Measurements from ENCODE around the gene SLC35D2. TPM values are rescaled to one million over a fixed set of nuclear protein-coding genes. Genes with fewer than 3 reads are reported as not detected.
A peak's percentile ranks its signal among the peaks of the same experiment; 100 is the strongest.
"Not testable (repeated sequence)": the region's sequence is repeated elsewhere in the genome, so short reads cannot be mapped to it uniquely, and the experiment has no call there.

The SLC35D2 gene
- total RNA-seq, 1 experiment from 2014 or later: 19.0 TPM

DNA sequence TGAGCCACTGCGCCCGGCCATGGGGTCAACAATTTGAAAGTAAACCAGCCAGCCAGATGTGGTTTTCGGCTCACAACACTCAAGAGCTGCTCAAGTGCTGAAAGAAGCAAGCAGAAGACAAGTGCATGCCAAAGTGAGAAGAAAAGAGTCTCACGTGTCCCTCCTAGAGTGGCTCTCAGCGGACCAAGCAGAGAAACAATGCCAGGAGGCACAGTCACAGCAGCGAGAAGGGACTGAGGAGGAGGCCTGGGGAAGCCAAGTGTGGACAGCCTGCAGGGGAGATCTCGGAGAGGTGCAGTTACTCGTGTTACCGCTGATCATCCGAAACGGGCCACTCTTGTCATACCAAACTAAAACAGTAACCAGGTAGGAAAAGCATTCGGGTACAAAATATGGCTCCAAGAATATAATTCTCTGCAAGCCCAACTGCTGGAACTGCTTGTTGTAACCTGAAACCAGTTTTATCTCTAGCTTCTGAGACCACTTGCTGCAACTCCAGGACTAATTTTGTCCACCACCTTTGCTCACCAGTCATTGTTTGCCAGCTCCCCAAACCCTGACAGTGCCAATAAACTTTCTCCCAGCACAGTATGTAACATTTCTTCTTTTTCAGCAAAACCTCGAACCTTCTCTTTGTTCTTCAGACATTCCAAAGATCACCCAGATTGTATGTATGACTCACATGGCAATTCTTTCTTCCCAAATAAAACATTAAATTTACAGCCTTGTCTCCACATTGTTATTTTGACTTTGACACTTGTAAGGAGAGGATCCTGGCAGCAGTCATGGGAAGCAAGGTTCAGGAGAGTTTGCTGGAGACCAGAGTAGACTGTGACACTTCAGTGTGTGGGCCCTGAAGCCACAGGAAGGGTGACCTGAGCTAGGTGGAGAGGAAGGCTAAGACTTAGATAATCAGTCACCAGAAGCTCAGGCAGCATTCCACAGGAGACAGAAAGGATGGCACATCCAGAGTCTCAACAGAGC, 6.3 kb downstream of the SLC35D2 start:
- Histone ChIP-seq H3K27me3 (ENCODE audit: insufficient read depth, low read length) (no peaks in the 10 kb centered on the region), H3K18ac (ENCODE audit: insufficient read length, low read depth, low read length) (no peak overlapping the region), H3T11ph (ENCODE audit: low read length) (no peak overlapping the region), H3K56ac (ENCODE audit: insufficient read length, low read depth, low read length) (no peak overlapping the region), H2BK12ac (ENCODE audit: insufficient read length, low read depth, low read length) (no peak overlapping the region), H3K9me3 (ENCODE audit: control insufficient read depth, low read depth, low read length) (no peaks in the 10 kb centered on the region), H3K14ac (ENCODE audit: insufficient read depth, low read length) (no peak overlapping the region), H3K79me2 (ENCODE audit: insufficient read depth, low read length) (no peaks in the 10 kb centered on the region), H3K79me1 (ENCODE audit: insufficient read depth, low read depth, low read length, poor library complexity, severe bottlenecking) (no peaks in the 10 kb centered on the region), H2BK5ac (ENCODE audit: insufficient read length, low read length) (no peak overlapping the region), H4K8ac (replicated peaks; ENCODE audit: insufficient read length, low read depth, low read length) (no peak overlapping the region), H3K27ac (ENCODE audit: insufficient read length, low read depth, low read length) (no peak overlapping the region), H2BK15ac (ENCODE audit: low read depth, low read length) (no peak overlapping the region), H4K91ac (ENCODE audit: insufficient read length, low read depth, low read length) (no peak overlapping the region), H4K20me1 (ENCODE audit: control insufficient read depth, insufficient read depth, insufficient read length) (no peaks in the 10 kb centered on the region), H4K5ac (ENCODE audit: insufficient read length, low read depth, low read length) (no peak overlapping the region), H3K4me2 (ENCODE audit: insufficient read depth, insufficient read length, low read length) (no peak overlapping the region), H2AFZ (ENCODE audit: low read length) (no peak overlapping the region), H2BK20ac (ENCODE audit: low read depth, low read length, poor library complexity, severe bottlenecking) (no peak overlapping the region), H3K4me1 (ENCODE audit: insufficient read depth, low read length) (no peaks in the 10 kb centered on the region; the same call in 1 of the 2 replicates), H2AK5ac (ENCODE audit: insufficient read length, low read length) (no peak overlapping the region), H3K23me2 (ENCODE audit: insufficient read length, low read depth, low read length, poor library complexity, severe bottlenecking) (no peaks in the 10 kb centered on the region), H3K9ac (ENCODE audit: extremely low read depth, insufficient read length, low read length) (no peak overlapping the region), H3K4ac (ENCODE audit: low read depth, low read length) (no peak overlapping the region), H3K23ac (ENCODE audit: insufficient read length, low read depth, low read length) (no peak overlapping the region), H2BK120ac (ENCODE audit: low read depth, low read length, poor library complexity, severe bottlenecking) (no peak overlapping the region)
- Mint-ChIP-seq H3K4me3 (no peak overlapping the region), H3K4me1 (peaks cover 8 to 22% of the 10 kb centered on the region in 2 experiments), H3K36me3 (ENCODE audit: insufficient read depth in 1 of 3, low read depth in 3 of 3) (peaks cover 0 to 6% (median 4%) of the 10 kb centered on the region in 3 experiments; a peak in 3 of 7 replicates), H3K27ac (peak overlapping the region; percentile 10 to 76 (median 62); a peak in 4 of 7 replicates), H3K27me3 (ENCODE audit: low read depth) (no peaks in the 10 kb centered on the region), H3K9me3 (no peaks in the 10 kb centered on the region)
- TF ChIP-seq, protein P1, sequence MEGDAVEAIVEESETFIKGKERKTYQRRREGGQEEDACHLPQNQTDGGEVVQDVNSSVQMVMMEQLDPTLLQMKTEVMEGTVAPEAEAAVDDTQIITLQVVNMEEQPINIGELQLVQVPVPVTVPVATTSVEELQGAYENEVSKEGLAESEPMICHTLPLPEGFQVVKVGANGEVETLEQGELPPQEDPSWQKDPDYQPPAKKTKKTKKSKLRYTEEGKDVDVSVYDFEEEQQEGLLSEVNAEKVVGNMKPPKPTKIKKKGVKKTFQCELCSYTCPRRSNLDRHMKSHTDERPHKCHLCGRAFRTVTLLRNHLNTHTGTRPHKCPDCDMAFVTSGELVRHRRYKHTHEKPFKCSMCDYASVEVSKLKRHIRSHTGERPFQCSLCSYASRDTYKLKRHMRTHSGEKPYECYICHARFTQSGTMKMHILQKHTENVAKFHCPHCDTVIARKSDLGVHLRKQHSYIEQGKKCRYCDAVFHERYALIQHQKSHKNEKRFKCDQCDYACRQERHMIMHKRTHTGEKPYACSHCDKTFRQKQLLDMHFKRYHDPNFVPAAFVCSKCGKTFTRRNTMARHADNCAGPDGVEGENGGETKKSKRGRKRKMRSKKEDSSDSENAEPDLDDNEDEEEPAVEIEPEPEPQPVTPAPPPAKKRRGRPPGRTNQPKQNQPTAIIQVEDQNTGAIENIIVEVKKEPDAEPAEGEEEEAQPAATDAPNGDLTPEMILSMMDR (conservative IDR thresholded peaks at IDR 0.05): no peak
- no CpG with 5 or more reads among the region's 13 CpGs for WGBS (ENCODE audit: extremely low coverage, insufficient read length, low lambda C conversion rate)
- DNase-seq: no peak

DNA sequence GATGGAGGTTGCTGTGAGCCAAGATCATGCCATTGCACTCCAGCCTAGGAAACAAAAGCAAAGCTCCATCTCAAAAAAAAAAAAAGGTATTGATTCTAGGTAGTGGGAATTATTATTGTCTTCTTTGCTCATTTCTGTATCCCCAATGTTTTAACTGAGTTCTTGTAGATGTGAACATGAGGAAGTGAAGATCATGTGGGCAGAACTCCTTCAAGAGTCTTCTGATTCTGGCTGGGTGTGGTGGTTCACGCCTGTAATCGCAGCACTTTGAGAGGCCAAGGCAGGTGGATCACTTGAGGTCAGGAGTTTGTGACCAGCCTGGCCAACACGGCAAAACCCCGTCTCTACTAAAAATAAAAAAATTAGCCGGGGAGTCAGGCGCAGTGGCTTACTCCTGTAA, 8.0 kb downstream of the SLC35D2 start:
- H2BK15ac ChIP-seq (ENCODE audit: low read depth, low read length); H3K23ac ChIP-seq (ENCODE audit: insufficient read length, low read depth, low read length); H4K20me1 ChIP-seq (ENCODE audit: control insufficient read depth, insufficient read depth, insufficient read length); H4K5ac ChIP-seq (ENCODE audit: insufficient read length, low read depth, low read length); H3K4ac ChIP-seq (ENCODE audit: low read depth, low read length); H3K9me3 Mint-ChIP-seq; H3K23me2 ChIP-seq (ENCODE audit: insufficient read length, low read depth, low read length, poor library complexity, severe bottlenecking); H3K9me3 ChIP-seq (ENCODE audit: control insufficient read depth, low read depth, low read length); H3K56ac ChIP-seq (ENCODE audit: insufficient read length, low read depth, low read length); H3T11ph ChIP-seq (ENCODE audit: low read length); H2AFZ ChIP-seq (ENCODE audit: low read length); H3K79me1 ChIP-seq (ENCODE audit: insufficient read depth, low read depth, low read length, poor library complexity, severe bottlenecking); H4K8ac ChIP-seq (replicated peaks; ENCODE audit: insufficient read length, low read depth, low read length); DNase-seq; H2BK120ac ChIP-seq (ENCODE audit: low read depth, low read length, poor library complexity, severe bottlenecking); H3K4me2 ChIP-seq (ENCODE audit: insufficient read depth, insufficient read length, low read length); H3K4me3 Mint-ChIP-seq; H3K4me1 ChIP-seq (ENCODE audit: insufficient read depth, low read length); H2BK5ac ChIP-seq (ENCODE audit: insufficient read length, low read length); H3K36me3 Mint-ChIP-seq (ENCODE audit: insufficient read depth in 1 of 3, low read depth in 3 of 3); H3K18ac ChIP-seq (ENCODE audit: insufficient read length, low read depth, low read length); H3K9ac ChIP-seq (ENCODE audit: extremely low read depth, insufficient read length, low read length); H3K14ac ChIP-seq (ENCODE audit: insufficient read depth, low read length); H3K27me3 Mint-ChIP-seq (ENCODE audit: low read depth); H3K79me2 ChIP-seq (ENCODE audit: insufficient read depth, low read length); H2BK20ac ChIP-seq (ENCODE audit: low read depth, low read length, poor library complexity, severe bottlenecking); H4K91ac ChIP-seq (ENCODE audit: insufficient read length, low read depth, low read length); H3K27me3 ChIP-seq (ENCODE audit: insufficient read depth, low read length); H2AK5ac ChIP-seq (ENCODE audit: insufficient read length, low read length); H2BK12ac ChIP-seq (ENCODE audit: insufficient read length, low read depth, low read length); H3K27ac ChIP-seq (ENCODE audit: insufficient read length, low read depth, low read length): not testable (repeated sequence)
- H3K27ac Mint-ChIP-seq: 0 out of 7 replicates have a peak overlapping the region, but pooled peaks of 1 of the 3 experiments have one; percentile 84
- whole genome bisulfite sequencing (ENCODE audit: extremely low coverage, insufficient read length, low lambda C conversion rate): no CpG with 5 or more reads among the region's 6 CpGs
- peaks cover 8 to 10% of the 10 kb centered on the region in 2 experiments for H3K4me1 Mint-ChIP-seq
